Stimulated activated CD8-positive, alpha-beta memory T cell treated with anti-CD3 and anti-CD28 coated beads, Interleukin-4, amount 100 ng/mL, for 1 hour (primary cell): Measurements from ENCODE around the gene HRAS.

Experiments
- DNase-seq, 2 donors: peaks; one replicate each; pipeline ENCODE4 v3.0.0-alpha.2; 2020; ENCODE audit warnings: low read depth in 2 of 2, low spot score in 1 of 2

The HRAS gene

DNA sequence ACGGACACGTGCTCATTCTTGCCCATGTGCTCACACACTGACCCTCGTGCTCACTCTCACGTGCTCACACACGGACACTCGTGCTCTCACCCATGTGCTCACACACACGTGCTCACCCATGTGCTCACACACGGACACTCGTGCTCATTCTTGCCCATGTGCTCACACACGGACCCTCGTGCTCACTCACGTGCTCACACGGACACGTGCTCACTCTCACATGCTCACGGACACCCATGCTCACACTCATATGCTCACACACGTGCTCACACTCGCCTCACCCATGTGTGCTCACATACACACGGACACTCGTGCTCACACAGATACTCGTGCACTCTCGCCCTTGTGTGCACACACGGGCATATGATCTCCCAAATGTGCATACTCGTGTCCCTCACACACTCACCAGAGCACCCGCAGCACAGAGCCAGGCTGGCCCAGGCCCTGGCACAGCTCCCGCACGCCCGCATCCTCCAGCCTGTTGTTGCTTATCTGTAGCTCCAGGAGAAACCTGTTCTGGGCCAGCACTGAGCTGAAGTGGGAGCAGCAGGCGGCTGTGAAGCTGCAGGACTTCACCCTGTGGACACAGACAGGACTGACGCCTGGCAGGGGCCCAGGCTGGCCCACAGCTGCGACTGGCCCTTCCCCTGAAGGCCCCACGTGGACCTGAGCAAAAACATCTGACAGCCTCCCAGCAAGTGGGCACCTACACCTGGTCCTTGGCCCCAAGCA is 37.6 kb downstream of the HRAS start:
- DNase-seq: no peak

DNA sequence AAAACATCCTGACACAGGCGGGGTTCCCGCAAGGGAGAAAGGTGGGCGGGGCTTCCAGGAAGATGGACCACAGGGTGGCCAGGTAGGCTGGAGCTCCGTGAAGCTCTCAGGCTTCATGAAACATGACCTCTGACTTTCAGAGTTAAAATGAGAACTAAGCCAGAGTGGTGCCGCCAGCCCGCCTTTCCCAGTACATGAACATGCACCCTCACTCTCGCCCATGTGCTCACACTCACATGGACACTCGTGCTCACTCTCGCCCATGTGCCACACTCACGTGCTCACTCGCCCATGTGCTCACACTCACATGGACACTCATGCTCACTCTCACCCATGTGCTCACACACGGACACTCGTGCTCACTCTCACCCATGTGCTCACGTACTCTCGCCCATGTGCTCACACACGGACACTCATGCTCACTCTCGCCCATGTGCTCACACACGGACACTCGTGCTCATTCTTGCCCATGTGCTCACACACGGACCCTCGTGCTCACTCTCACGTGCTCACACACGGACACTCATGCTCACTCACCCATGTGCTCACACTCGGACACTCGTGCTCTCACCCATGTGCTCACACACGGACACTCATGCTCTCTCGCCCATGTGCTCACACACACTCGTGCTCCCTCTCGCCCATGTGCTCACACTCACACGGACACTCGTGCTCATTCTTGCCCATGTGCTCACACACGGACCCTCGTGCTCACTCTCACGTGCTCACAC is 38.4 kb downstream of the HRAS start:
- no peak for DNase-seq

DNA sequence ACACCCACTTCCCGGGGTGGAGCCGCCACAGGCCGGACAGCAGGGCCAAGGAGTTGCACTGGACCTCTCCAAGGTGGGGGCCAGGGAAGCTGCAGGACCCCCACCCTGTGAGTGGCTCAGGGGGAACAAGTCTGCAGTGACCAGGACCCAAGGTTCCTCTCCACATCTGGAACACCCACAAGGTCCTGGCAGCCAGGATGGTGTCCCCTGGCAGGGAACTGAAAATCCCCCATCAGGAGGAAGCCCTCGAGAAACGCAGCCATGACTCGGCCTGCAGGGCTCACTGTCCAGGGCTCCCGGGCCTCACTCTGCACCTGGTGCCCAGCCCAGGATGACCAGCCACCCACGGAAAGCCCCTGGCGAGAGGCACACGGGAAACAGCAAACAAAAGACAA is 39.8 kb downstream of the HRAS start:
- DNase-seq: no peak

DNA sequence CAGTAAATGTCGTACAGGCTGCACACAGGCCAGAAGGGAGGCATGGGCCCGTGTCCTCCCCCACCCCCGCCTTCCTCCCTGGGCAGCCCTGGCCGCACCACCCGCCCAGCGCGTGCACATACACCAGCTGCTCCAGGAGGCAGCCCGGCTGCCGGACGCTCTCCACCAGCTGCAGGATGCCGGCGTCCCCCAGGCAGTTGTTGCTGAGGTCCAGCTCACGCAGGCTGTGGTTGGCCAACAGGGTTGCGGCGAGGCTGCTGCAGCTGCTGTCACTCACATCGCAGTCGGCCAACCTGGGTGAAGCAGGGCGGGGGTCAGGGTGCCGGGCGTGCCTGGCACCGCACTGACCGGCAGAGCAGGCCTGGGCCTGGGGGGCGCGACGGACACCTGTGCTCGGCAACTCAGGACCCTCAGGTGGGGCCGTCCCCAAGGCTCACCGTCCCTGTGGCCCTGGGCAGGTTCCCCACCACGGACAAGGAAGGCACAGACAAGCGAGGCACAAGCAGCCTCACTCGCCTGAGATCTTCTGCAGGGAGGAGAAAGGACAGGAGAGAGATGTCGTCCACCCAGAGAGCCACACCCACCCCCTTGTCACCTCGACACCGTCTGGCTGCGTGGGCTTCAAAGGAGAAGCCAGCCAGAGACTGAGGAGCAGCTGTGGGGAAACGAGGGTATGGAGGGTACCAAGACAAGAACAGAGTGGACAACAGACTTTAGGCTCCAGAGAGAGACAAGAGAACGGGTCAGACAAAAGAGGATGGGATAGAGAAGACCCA is 40.4 kb downstream of the HRAS start:
- no peak for DNase-seq

DNA sequence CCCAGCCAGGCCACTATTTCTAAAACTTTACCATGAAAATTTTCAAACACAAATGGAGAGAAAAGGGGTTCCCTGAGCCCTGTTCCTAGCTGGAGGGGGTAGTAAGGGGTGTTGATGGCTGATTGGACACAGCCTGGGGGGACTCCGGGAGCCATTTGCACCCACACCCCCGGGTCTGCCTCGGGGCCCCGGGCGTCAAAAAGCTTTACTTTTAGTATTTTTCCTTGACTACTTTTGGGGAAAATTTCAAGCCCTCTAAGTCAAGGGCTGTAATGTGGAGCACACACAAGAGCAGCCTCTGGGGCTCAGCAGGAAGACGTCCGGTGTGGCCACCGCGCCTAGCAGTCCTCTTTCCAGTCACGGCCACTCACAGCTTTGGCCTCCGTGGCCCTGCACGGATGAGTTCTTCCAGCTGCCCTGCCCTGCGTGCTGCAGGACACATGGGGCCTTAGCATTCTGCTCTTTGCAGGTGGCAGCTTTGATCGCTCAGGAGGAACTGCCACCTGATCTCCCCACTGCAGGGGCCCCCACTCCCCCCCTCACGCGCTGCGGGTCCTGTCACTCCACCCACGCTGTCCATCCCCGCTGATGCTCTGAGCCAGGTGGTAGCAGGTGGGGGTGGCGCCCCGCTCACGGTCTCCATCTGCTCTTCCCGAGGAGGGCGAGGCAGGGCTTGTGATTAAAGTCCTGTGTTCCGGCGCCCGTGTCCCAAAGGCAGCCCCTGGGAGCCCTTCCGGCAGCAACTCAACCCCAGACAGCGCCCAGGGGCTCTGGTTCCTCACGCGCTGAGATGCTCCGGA is 42.7 kb downstream of the HRAS start:
- no peak for DNase-seq

DNA sequence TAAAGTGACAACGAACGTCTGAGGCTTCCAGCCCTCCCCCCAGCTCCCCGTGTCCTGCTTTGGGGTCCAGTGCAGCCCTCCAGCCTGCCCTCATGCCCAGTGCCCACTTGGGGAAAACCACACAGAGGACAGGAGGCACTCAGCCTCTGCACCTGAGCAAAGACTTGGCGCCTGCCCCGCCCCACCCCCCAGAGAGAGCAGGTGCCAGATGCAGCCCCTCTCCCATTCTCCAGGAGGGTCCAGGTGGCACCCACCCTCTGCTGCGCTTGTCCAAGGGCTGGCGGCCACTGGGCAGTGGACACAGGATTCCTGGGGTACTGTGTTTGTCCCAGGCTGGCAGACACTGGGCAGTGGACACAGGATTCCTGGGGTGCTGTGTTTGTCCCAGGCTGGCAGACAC is 44.0 kb downstream of the HRAS start:
- no peak for DNase-seq

DNA sequence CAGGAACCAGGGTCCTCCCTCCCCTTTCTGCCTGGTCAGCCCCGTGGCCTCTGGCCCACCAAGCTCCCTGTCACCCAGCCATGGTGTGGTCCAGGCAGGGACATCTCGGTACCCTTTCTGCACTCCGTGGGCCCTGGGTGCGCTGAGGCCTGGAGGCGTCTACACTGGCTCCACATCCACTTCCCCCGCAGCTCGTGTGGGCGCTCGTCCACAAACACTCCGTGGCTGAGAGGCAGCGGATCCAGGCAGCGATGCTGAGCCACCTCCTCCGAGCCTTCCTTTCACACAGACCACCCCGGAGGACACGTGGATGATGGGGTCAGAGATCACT is 44.5 kb downstream of the HRAS start:
- no peak for DNase-seq

DNA sequence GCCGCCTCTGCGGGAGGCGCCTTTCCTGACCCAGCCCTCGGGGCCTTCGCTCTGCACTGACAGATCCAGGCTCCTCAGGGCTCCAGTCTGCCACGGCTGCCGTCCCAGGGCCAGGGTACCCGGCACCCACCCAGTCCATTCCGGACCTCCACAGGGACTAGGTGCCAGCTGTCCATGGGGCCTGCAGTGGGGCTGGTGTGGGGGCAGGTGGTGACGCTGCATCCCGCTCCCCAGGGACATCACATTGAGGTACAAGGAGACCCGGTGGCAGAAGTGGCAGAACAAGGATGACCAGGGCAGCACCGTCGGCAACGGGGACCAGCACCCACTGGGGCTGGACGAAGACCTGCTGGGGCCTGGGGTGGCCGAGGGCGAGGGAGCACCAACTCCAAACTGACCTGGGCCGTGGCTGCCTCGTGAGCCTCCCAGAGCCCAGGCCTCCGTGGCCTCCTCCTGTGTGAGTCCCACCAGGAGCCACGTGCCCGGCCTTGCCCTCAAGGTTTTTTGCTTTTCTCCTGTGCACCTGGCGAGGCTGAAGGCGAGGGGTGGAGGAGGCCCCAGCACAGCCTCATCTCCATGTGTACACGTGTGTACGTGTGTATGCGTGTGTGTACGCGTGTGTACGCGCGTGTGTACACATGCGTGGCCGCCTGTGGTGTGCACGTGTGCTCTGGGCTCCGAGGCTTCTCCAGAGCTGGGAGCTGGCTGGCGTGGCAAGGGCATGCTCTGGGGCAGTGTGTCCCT is 45.0 kb downstream of the HRAS start:
- DNase-seq: no peak

DNA sequence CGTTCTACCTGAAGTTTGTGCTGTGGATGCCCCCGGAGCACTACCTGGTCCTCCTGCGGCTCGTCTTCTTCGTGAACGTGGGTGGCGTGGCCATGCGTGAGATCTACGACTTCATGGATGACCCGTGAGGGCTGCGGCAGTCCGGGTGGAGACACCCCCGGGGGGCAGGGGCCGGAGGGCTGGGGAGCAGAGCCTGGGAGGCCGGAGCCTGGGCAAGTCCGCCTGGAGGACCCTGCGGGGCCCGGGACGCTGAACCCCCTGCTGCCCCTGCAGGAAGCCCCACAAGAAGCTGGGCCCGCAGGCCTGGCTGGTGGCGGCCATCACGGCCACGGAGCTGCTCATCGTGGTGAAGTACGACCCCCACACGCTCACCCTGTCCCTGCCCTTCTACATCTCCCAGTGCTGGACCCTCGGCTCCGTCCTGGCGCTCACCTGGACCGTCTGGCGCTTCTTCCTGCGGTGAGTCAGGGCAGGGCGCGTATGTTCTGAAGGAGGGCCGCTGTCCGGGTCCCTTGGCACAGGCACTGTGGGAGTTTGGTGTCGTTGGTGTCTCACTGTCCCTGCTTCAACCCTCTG is 45.7 kb downstream of the HRAS start:
- no peak for DNase-seq

DNA sequence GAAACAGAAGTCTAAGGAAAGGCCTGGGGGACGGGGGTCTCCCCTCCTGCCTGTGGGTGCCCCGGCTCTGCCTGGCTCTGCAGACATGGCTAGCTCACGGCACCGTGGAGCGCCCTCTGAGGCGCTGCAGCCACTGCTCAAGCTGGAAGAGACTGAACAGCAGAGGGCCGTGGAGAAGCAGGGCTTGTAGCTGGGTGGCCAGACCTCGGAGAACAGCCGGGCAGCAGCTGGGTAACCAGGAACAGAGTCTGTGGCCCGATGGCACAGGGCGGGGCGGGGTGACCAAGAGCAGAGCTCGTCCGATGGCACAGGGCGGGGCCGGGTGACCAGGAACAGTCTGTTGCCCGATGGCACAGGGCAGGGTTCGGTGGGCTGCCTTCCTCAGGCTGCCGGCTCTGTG is 46.4 kb downstream of the HRAS start:
- DNase-seq: no peak

DNA sequence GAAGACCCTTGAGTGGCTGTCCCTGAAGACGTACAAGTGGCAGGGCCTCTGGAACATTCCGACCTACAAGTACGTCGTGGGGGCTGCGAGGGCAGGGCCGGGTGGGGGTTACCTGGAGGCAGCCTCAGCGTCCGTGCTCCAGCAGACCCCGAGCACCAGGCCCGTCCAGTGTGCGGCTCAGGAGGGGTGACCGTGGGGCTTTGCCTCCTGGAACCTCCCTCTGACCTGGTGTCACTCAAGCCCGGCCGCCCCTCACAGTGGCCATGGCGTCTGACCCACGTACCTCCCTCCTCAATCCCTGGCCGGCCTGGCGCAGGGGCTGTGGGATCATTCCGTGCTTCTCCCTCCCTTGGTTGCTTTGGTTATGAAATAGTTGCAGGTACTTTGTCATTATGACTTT is 46.8 kb downstream of the HRAS start:
- DNase-seq: no peak

DNA sequence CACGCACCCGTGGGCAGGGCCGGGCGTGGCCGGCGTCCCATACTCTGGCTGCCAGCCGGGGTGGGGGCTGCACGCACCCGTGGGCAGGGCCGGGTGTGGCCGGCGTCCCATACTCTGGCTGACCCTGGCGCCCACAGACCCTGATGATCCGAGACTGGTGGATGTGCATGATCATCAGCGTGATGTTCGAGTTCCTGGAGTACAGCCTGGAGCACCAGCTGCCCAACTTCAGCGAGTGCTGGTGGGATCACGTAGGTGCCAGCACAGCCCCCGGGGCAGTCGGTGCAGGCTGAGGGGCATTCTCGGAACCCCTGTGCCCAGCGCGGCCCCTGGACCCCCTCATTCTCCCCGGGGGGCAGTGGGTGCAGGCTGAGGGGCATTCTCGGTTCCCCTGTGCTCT is 47.3 kb downstream of the HRAS start:
- DNase-seq: no peak

DNA sequence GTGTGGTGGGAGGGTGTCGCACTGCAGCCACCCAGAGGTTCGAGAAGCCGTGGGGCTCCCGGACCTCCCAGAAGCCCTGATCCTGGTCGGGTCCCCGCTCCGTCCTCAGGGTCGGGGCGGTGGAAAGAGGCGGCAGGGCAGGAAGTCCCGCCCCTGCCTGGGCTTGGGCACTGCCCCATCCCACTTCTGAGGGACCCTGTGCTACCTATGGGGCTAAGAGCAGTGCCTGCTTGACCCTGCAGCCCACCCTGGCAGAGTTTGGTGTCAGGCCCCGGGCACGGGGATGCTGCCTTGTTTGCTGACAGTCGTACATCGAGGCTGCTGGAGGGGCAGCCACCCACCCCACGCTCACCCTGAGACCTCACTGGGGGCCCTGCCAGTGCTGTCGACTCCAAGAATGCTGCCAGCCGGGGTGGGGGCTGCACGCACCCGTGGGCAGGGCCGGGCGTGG is 47.8 kb downstream of the HRAS start:
- DNase-seq: no peak

DNA sequence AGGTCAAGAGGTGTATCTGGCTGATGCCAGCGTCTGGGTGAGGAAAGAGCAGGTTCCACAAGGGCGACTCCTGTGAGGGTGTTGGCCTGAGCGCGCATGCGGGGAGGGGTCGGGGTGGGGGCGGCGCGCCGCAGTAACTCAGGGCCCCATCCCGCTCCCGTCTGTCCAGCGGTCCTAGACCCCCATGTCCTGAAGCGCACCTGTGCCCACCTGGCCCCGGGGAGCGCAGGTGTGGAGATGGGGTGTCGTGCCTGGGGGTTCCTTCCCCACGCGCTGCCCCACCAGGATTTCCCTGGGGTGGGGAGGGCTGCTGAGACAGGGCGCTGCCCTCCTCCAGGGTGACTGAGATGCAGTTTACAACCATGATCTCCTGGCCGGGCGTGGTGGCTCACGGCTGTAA is 49.2 kb downstream of the HRAS start:
- DNase-seq: no peak

DNA sequence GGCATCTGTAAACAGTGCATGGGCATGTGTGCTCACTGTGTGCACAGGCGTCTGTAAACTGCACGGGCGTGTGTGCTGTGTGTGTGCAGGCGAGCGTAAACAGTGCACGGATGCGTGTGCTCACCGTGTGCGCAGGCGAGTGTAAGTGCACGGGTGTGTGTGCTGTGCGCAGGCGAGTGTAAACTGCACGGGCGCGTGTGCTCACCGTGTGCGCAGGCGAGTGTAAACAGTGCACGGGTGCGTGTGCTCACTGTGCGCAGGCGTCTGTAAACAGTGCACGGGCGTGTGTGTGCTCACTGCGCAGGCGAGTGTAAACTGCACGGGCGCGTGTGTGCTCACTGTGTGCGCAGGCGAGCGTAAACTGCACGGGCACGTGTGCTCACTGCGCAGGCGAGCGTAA is 50.8 kb downstream of the HRAS start:
- DNase-seq: no peak
